ENCODE data around the gene RNF168. TPM values are rescaled to one million over a fixed set of nuclear protein-coding genes. Genes with fewer than 3 reads are reported as not detected.

The RNF168 gene
- polyA plus RNA-seq, 2 of the 4 experiments (the other 2 are of a cell fraction): 3.8 to 5.9 TPM

DNA sequence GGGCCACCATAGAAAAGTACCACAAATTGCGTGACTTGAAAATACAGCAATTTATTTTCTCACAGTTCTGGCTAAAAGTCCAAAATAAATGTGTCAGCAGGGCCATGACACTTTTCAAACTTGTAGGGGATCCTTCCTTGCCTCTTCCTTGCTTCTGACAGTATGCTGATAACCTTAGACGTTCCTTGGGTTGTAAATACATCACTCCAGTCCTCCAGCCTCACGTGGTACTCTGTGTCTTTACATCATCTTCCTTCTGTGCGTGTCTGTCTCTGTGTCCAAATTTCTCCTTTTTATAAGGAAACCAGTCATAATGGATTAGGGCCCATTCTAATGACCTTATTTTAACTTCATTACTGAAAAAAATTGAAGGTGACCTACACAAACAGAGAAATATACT, 7.4 kb downstream of the RNF168 start (continued):
- TF ChIP-seq, protein P1, sequence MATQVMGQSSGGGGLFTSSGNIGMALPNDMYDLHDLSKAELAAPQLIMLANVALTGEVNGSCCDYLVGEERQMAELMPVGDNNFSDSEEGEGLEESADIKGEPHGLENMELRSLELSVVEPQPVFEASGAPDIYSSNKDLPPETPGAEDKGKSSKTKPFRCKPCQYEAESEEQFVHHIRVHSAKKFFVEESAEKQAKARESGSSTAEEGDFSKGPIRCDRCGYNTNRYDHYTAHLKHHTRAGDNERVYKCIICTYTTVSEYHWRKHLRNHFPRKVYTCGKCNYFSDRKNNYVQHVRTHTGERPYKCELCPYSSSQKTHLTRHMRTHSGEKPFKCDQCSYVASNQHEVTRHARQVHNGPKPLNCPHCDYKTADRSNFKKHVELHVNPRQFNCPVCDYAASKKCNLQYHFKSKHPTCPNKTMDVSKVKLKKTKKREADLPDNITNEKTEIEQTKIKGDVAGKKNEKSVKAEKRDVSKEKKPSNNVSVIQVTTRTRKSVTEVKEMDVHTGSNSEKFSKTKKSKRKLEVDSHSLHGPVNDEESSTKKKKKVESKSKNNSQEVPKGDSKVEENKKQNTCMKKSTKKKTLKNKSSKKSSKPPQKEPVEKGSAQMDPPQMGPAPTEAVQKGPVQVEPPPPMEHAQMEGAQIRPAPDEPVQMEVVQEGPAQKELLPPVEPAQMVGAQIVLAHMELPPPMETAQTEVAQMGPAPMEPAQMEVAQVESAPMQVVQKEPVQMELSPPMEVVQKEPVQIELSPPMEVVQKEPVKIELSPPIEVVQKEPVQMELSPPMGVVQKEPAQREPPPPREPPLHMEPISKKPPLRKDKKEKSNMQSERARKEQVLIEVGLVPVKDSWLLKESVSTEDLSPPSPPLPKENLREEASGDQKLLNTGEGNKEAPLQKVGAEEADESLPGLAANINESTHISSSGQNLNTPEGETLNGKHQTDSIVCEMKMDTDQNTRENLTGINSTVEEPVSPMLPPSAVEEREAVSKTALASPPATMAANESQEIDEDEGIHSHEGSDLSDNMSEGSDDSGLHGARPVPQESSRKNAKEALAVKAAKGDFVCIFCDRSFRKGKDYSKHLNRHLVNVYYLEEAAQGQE (IDR thresholded peaks at IDR 0.05): no peak
- TF ChIP-seq, protein P2, sequence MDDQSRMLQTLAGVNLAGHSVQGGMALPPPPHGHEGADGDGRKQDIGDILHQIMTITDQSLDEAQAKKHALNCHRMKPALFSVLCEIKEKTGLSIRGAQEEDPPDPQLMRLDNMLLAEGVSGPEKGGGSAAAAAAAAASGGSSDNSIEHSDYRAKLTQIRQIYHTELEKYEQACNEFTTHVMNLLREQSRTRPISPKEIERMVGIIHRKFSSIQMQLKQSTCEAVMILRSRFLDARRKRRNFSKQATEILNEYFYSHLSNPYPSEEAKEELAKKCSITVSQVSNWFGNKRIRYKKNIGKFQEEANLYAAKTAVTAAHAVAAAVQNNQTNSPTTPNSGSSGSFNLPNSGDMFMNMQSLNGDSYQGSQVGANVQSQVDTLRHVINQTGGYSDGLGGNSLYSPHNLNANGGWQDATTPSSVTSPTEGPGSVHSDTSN (IDR thresholded peaks at IDR 0.05): no peak
- TF ChIP-seq ZFP36 (IDR thresholded peaks at IDR 0.05; ENCODE audit: borderline replicate concordance, partially characterized antibody): no peak
- TF ChIP-seq, protein P3, sequence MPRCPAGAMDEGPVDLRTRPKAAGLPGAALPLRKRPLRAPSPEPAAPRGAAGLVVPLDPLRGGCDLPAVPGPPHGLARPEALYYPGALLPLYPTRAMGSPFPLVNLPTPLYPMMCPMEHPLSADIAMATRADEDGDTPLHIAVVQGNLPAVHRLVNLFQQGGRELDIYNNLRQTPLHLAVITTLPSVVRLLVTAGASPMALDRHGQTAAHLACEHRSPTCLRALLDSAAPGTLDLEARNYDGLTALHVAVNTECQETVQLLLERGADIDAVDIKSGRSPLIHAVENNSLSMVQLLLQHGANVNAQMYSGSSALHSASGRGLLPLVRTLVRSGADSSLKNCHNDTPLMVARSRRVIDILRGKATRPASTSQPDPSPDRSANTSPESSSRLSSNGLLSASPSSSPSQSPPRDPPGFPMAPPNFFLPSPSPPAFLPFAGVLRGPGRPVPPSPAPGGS (IDR thresholded peaks at IDR 0.05): no peak

DNA sequence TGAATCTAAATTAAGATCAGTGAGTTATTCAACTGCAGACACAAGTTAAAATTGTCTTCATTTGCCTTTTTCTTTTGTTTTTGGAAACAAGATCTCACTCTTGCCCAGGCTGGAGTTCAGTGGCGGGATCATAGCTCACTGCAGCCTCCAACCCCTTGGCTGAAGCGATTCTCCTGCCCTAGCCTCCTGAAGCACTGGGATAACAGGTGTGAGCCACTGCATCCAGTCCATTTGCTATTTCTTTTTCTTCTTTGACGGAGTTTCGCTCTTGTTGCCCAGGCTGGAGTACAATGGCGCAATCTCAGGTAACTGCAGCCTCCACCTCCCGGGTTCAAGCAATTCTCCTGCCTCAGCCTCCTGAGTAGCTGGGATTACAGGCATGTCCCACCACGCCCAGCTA, 10.3 kb downstream of the RNF168 start:
- 93% methylated on average over 7 of the region's 7 CpGs for WGBS (ENCODE audit: missing lambda C conversion rate)
- H3K4me2 ChIP-seq: no peak overlapping the region
- no peak for FAIRE-seq
- H3K9me3 ChIP-seq: no peaks in the 10 kb centered on the region
- TF ChIP-seq BHLHE40 (IDR thresholded peaks at IDR 0.05; ENCODE audit: low read depth, low read length): no peak
- TF ChIP-seq CBX8 (IDR thresholded peaks at IDR 0.05): no peak
- no peak for TF ChIP-seq CHD2 (IDR thresholded peaks at IDR 0.05; ENCODE audit: low read length, partially characterized antibody)
- TF ChIP-seq EP300 (IDR thresholded peaks at IDR 0.05): no peak
- no peak for TF ChIP-seq JUN (IDR thresholded peaks at IDR 0.05)
- no peak for TF ChIP-seq ESRRA (IDR thresholded peaks at IDR 0.05; ENCODE audit: borderline replicate concordance, low read length)
- TF ChIP-seq RNF2 (IDR thresholded peaks at IDR 0.05; ENCODE audit: borderline replicate concordance, low read depth): no peak
- TF ChIP-seq, protein P4, sequence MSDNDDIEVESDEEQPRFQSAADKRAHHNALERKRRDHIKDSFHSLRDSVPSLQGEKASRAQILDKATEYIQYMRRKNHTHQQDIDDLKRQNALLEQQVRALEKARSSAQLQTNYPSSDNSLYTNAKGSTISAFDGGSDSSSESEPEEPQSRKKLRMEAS (IDR thresholded peaks at IDR 0.05): no peak
- TF ChIP-seq, protein P5, sequence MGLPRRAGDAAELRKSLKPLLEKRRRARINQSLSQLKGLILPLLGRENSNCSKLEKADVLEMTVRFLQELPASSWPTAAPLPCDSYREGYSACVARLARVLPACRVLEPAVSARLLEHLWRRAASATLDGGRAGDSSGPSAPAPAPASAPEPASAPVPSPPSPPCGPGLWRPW (IDR thresholded peaks at IDR 0.05): no peak
- TF ChIP-seq, protein P2 (IDR thresholded peaks at IDR 0.05): no peak
- TF ChIP-seq, protein P6, sequence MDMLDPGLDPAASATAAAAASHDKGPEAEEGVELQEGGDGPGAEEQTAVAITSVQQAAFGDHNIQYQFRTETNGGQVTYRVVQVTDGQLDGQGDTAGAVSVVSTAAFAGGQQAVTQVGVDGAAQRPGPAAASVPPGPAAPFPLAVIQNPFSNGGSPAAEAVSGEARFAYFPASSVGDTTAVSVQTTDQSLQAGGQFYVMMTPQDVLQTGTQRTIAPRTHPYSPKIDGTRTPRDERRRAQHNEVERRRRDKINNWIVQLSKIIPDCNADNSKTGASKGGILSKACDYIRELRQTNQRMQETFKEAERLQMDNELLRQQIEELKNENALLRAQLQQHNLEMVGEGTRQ (IDR thresholded peaks at IDR 0.05): no peak
- no peak for TF ChIP-seq TP53 (CRISPR knock-in tag; IDR thresholded peaks at IDR 0.05)
- no peak for TF ChIP-seq TFCP2L1 (CRISPR knock-in tag; IDR thresholded peaks at IDR 0.05)
- no peak for TF ChIP-seq SMC3 (IDR thresholded peaks at IDR 0.05)
- no peak for TF ChIP-seq JUNB (IDR thresholded peaks at IDR 0.05)
- TF ChIP-seq, protein P7, sequence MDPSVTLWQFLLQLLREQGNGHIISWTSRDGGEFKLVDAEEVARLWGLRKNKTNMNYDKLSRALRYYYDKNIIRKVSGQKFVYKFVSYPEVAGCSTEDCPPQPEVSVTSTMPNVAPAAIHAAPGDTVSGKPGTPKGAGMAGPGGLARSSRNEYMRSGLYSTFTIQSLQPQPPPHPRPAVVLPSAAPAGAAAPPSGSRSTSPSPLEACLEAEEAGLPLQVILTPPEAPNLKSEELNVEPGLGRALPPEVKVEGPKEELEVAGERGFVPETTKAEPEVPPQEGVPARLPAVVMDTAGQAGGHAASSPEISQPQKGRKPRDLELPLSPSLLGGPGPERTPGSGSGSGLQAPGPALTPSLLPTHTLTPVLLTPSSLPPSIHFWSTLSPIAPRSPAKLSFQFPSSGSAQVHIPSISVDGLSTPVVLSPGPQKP (IDR thresholded peaks at IDR 0.05; ENCODE audit: low read depth, low read length): no peak
- no peak for TF ChIP-seq NPAS2 (CRISPR knock-in tag; IDR thresholded peaks at IDR 0.05; ENCODE audit: borderline replicate concordance)
- no peak for ATAC-seq
- no peaks in the 10 kb centered on the region for H3K4me1 ChIP-seq
- no peak overlapping the region for H3K4me3 ChIP-seq
- DNase-seq (ENCODE audit: low read depth in 1 of 2, low spot score in 1 of 2): no peak
- ChIA-PET POLR2A (no interaction called here), CTCF (interaction anchor here (1.3 kb wide), 1 partner anchor 35 kb away, joined by 5 read pairs; no protein-coding TSS in a partner anchor)
- H3K27ac ChIP-seq: no peak overlapping the region
